Measurements from ENCODE around the gene FBXL16. TPM values are rescaled to one million over a fixed set of nuclear protein-coding genes. Genes with fewer than 3 reads are reported as not detected.

Gene FBXL16
- total and polyA plus RNA-seq, 2 donors (not counting 3 experiments of a cell fraction or from before 2014, with no cell fraction given): 0.07 to 0.22 TPM

GRCh38 chr16:677316-678190 lies 28.0 kb downstream of the FBXL16 start:
- Histone ChIP-seq H3K36me3 (ENCODE audit: control insufficient read depth in 2 of 2, extremely low read depth in 1 of 2, insufficient read depth in 2 of 2, low read length in 2 of 2) (peaks cover 6 to 16% of the 10 kb centered on the region in 2 experiments), H3K4me2 (ENCODE audit: insufficient read depth, low read length) (no peak overlapping the region), H4K20me1 (replicated peaks; ENCODE audit: control insufficient read depth, extremely low read depth, insufficient read depth, low read length) (no peaks in the 10 kb centered on the region), H3K4me3 (replicated peaks in 1 of 3; ENCODE audit: insufficient read depth in 1 of 3, low read depth in 1 of 3, low read length in 3 of 3) (no peak overlapping the region), H3K9me1 (replicated peaks; ENCODE audit: control insufficient read depth, extremely low read depth, insufficient read depth, low read length) (no peaks in the 10 kb centered on the region), H3K27ac (ENCODE audit: insufficient read depth, low read depth, low read length) (no peak overlapping the region), H2AFZ (ENCODE audit: low read depth, low read length) (no peak overlapping the region), H3K4me1 (ENCODE audit: control insufficient read depth, extremely low read depth, insufficient read depth, low read length) (peaks cover 15% of the 10 kb centered on the region), H3K9me3 (replicated peaks; ENCODE audit: control insufficient read depth, insufficient read depth, low read length) (no peaks in the 10 kb centered on the region), H3K79me2 (ENCODE audit: control insufficient read depth, insufficient read depth, low read length) (peaks cover 20% of the 10 kb centered on the region), H3K27me3 (ENCODE audit: control insufficient read depth in 2 of 2, insufficient read depth in 2 of 2, low read length in 2 of 2) (no peaks in the 10 kb centered on the region), H3K9ac (replicated peaks; ENCODE audit: extremely low read depth, insufficient read depth, low read length) (no peak overlapping the region)
- ChIA-PET CTCF (no interaction called here), POLR2A (no interaction called here)
- DNase-seq (ENCODE audit: low read depth, low spot score): no peak
- no peak for TF ChIP-seq CTCF (IDR thresholded peaks at IDR 0.05; ENCODE audit: extremely low read depth in 1 of 2, insufficient read depth in 1 of 2, low read depth in 1 of 2, low read length in 2 of 2)
- TF ChIP-seq EZH2 (IDR thresholded peaks at IDR 0.05; ENCODE audit: borderline replicate concordance, low read depth, low read length, severe bottlenecking): no peak
- TF ChIP-seq GATA2 (IDR thresholded peaks at IDR 0.05; ENCODE audit: insufficient read depth, insufficient read length, low read depth, low read length): no peak
- TF ChIP-seq MYC (IDR thresholded peaks at IDR 0.05; ENCODE audit: low read depth, low read length): no peak
- no peak for TF ChIP-seq JUN (IDR thresholded peaks at IDR 0.05; ENCODE audit: borderline replicate concordance, insufficient read depth, insufficient read length, low read depth)
- no peak for TF ChIP-seq POLR2A (IDR thresholded peaks at IDR 0.05; ENCODE audit: low read depth, low read length)
- TF ChIP-seq MAX (IDR thresholded peaks at IDR 0.05; ENCODE audit: insufficient read depth, insufficient read length): no peak
- FAIRE-seq: no peak
- dilution Hi-C loops (cut with MboI; ENCODE audit: extremely low pct_ligation_motif_present, low sequenced_read_pairs) (no loop called here), intact Hi-C loops (cut with micrococcal nuclease) (no loop called here)
- BruUV-seq (replicated peaks): no TSS peak
